Effector memory CD8-positive, alpha-beta T cell (primary cell): ENCODE measurements around the gene SNRNP48.

Experiments used
- ATAC-seq: fragments of 150-1000 bp; cut with Tn5 transposase; replicated peaks from 2 replicates; pipeline ENCODE4 v1.10.0; 2021; ENCODE audit warnings: mild to moderate bottlenecking, moderate library complexity
- DNase-seq, 3 experiments: peaks; one replicate each; pipeline ENCODE4 v3.0.0; 2021
- H3K27ac Mint-ChIP-seq, 2 donors: one replicate each; pipeline ENCODE4 v1.8.0; 2022; ENCODE audit warnings: mild to moderate bottlenecking in 2 of 2, mixed read lengths in 2 of 2, moderate library complexity in 2 of 2
- H3K27me3 Mint-ChIP-seq, 2 donors: one replicate each; pipeline ENCODE4 v1.8.0; 2022; ENCODE audit warnings: mixed read lengths in 2 of 2
- H3K36me3 Mint-ChIP-seq: one replicate; pipeline ENCODE4 v1.8.0; 2022; ENCODE audit warnings: mild to moderate bottlenecking, moderate library complexity, mixed read lengths; ENCODE audit not compliant: insufficient read depth
- H3K4me1 Mint-ChIP-seq, 2 donors: one replicate each; pipeline ENCODE4 v1.8.0; 2022; ENCODE audit warnings: low read depth in 2 of 2, mixed read lengths in 2 of 2
- H3K4me3 Mint-ChIP-seq, 2 donors: one replicate each; pipeline ENCODE4 v1.8.0; 2022; ENCODE audit warnings: mild to moderate bottlenecking in 2 of 2, mixed read lengths in 2 of 2, moderate library complexity in 2 of 2
- H3K9me3 Mint-ChIP-seq, 2 donors: one replicate each; pipeline ENCODE4 v1.8.0; 2022; ENCODE audit warnings: mixed read lengths in 2 of 2
- total RNA-seq, 9 experiments: gene quantifications; one replicate each; lab custom pipeline; 2026; lab: John Stamatoyannopoulos, UW

SNRNP48 gene
- total RNA-seq = 15.5 to 45.7 (median 36.9) reads per million in 9 experiments

GRCh38 chr6:7589949-7590917 lies at the start of gene SNRNP48:
Gene SNRNP48, plus strand, starts transcription at chr6:7590198. Its CDS starts 60 bp downstream, at chr6:7590258.
- H3K4me1 Mint-ChIP-seq = peaks cover 27 to 35% of the 10 kb centered on the region in 2 donors
- peak within 1 kb of the TSS; percentile 92 to 99 for H3K27ac Mint-ChIP-seq
- peak within 1 kb of the TSS; percentile 99 to 100 for H3K4me3 Mint-ChIP-seq
- DNase-seq (peak; percentile 88 to 93 (median 90)), ATAC-seq (peak; percentile 99)
- H3K36me3 Mint-ChIP-seq = peaks cover 4% of the 10 kb centered on the region
- no peaks in the 10 kb centered on the region for H3K9me3 Mint-ChIP-seq
- peaks cover 0 to 2% of the 10 kb centered on the region in 2 donors for H3K27me3 Mint-ChIP-seq

GRCh38 chr6:7540595-7540994 lies 49.4 kb upstream of the SNRNP48 start:
- Mint-ChIP-seq H3K36me3 (peaks cover 3% of the 10 kb centered on the region), H3K9me3 (no peaks in the 10 kb centered on the region), H3K4me3 (peak overlapping the region; percentile 64 to 68), H3K27ac (no peak overlapping the region), H3K4me1 (peaks cover 0 to 3% of the 10 kb centered on the region in 2 donors), H3K27me3 (peaks cover 74 to 87% of the 10 kb centered on the region in 2 donors)
- ATAC-seq (no peak), DNase-seq (no peak)

GRCh38 chr6:7541175-7542064 lies 48.6 kb upstream of the SNRNP48 start, which contains the start of gene DSP:
Gene DSP, plus strand, starts transcription at chr6:7541671. Its CDS starts 245 bp downstream, at chr6:7541916.
- ATAC-seq (peak; percentile 40), DNase-seq (no peak)
- H3K27me3 Mint-ChIP-seq = peaks cover 73 to 87% of the 10 kb centered on the region in 2 donors
- H3K27ac Mint-ChIP-seq = no peak within 1 kb of the TSS
- no peaks in the 10 kb centered on the region for H3K9me3 Mint-ChIP-seq
- H3K4me1 Mint-ChIP-seq = peaks cover 0 to 3% of the 10 kb centered on the region in 2 donors
- H3K4me3 Mint-ChIP-seq = peak within 1 kb of the TSS; percentile 69 to 74
- H3K36me3 Mint-ChIP-seq = peaks cover 3% of the 10 kb centered on the region

GRCh38 chr6:7542065-7542873 lies 47.7 kb upstream of the SNRNP48 start:
- Mint-ChIP-seq H3K4me3 (peak overlapping the region; percentile 69 to 74), H3K4me1 (peaks cover 0 to 3% of the 10 kb centered on the region in 2 donors), H3K27me3 (peaks cover 70 to 86% of the 10 kb centered on the region in 2 donors), H3K27ac (no peak overlapping the region), H3K36me3 (peaks cover 3% of the 10 kb centered on the region), H3K9me3 (no peaks in the 10 kb centered on the region)
- peak in 1 of 3 experiments; percentile 1 for DNase-seq
- ATAC-seq = no peak

- Mint-ChIP-seq H3K9me3 (no peaks in the 10 kb centered on the region), H3K4me3 (peak overlapping the region; percentile 69 to 74), H3K36me3 (no peaks in the 10 kb centered on the region), H3K4me1 (peaks cover 0 to 3% of the 10 kb centered on the region in 2 donors), H3K27me3 (peaks cover 69 to 86% of the 10 kb centered on the region in 2 donors), H3K27ac (no peak overlapping the region)
- ATAC-seq = no peak
- DNase-seq = no peak
These were observed 46.9 kb upstream of the SNRNP48 start for GRCh38 chr6:7542874-7543624.

- H3K9me3 Mint-ChIP-seq = no peaks in the 10 kb centered on the region
- no peak overlapping the region for H3K27ac Mint-ChIP-seq
- no peaks in the 10 kb centered on the region for H3K36me3 Mint-ChIP-seq
- H3K4me1 Mint-ChIP-seq = peaks cover 0 to 3% of the 10 kb centered on the region in 2 donors
- H3K27me3 Mint-ChIP-seq = peaks cover 68 to 86% of the 10 kb centered on the region in 2 donors
- ATAC-seq (no peak), DNase-seq (no peak)
- peak overlapping the region in 1 of 2 donors; percentile 50 for H3K4me3 Mint-ChIP-seq
These were observed 46.1 kb upstream of the SNRNP48 start for GRCh38 chr6:7543789-7544424.

GRCh38 chr6:7544597-7544996 lies 45.4 kb upstream of the SNRNP48 start:
- H3K4me1 Mint-ChIP-seq = peaks cover 0 to 3% of the 10 kb centered on the region in 2 donors
- no peaks in the 10 kb centered on the region for H3K36me3 Mint-ChIP-seq
- no peak overlapping the region for H3K4me3 Mint-ChIP-seq
- H3K27me3 Mint-ChIP-seq = peaks cover 69 to 83% of the 10 kb centered on the region in 2 donors
- no peak overlapping the region for H3K27ac Mint-ChIP-seq
- DNase-seq (no peak), ATAC-seq (no peak)
- no peaks in the 10 kb centered on the region for H3K9me3 Mint-ChIP-seq

- Mint-ChIP-seq H3K36me3 (no peaks in the 10 kb centered on the region), H3K4me3 (no peak overlapping the region), H3K27ac (no peak overlapping the region), H3K27me3 (peaks cover 63 to 74% of the 10 kb centered on the region in 2 donors), H3K9me3 (no peaks in the 10 kb centered on the region), H3K4me1 (peaks cover 0 to 3% of the 10 kb centered on the region in 2 donors)
- ATAC-seq = no peak
- no peak for DNase-seq
These were observed 44.5 kb upstream of the SNRNP48 start for GRCh38 chr6:7545316-7546019.

GRCh38 chr6:7546020-7546369 lies 44.0 kb upstream of the SNRNP48 start:
- DNase-seq (no peak), ATAC-seq (no peak)
- H3K36me3 Mint-ChIP-seq = no peaks in the 10 kb centered on the region
- no peaks in the 10 kb centered on the region for H3K9me3 Mint-ChIP-seq
- peaks cover 0 to 3% of the 10 kb centered on the region in 2 donors for H3K4me1 Mint-ChIP-seq
- no peak overlapping the region for H3K27ac Mint-ChIP-seq
- peaks cover 58 to 69% of the 10 kb centered on the region in 2 donors for H3K27me3 Mint-ChIP-seq
- no peak overlapping the region for H3K4me3 Mint-ChIP-seq

- Mint-ChIP-seq H3K4me3 (no peak overlapping the region), H3K9me3 (no peaks in the 10 kb centered on the region), H3K4me1 (peaks cover 0 to 2% of the 10 kb centered on the region in 2 donors), H3K27ac (no peak overlapping the region), H3K36me3 (no peaks in the 10 kb centered on the region), H3K27me3 (peaks cover 59 to 69% of the 10 kb centered on the region in 2 donors)
- ATAC-seq = no peak
- DNase-seq = no peak
These were observed 43.6 kb upstream of the SNRNP48 start for GRCh38 chr6:7546383-7546782.

- ATAC-seq = no peak
- H3K27me3 Mint-ChIP-seq = peaks cover 61 to 71% of the 10 kb centered on the region in 2 donors
- H3K4me1 Mint-ChIP-seq = no peaks in the 10 kb centered on the region
- no peak overlapping the region for H3K27ac Mint-ChIP-seq
- H3K9me3 Mint-ChIP-seq = no peaks in the 10 kb centered on the region
- H3K36me3 Mint-ChIP-seq = no peaks in the 10 kb centered on the region
- H3K4me3 Mint-ChIP-seq = no peak overlapping the region
- no peak for DNase-seq
These were observed 43.1 kb upstream of the SNRNP48 start for GRCh38 chr6:7546896-7547295.
